NOMO-1 treated with DMSO at 0.1 percent for 48 hours (cell line): Measurements from ENCODE around the gene GALNT14.

ENCODE experiments used
- DNase-seq: peaks from one replicate; lab custom pipeline; 2025; ENCODE audit not compliant: unreplicated experiment; lab: John Stamatoyannopoulos, UW

The GALNT14 gene

DNA sequence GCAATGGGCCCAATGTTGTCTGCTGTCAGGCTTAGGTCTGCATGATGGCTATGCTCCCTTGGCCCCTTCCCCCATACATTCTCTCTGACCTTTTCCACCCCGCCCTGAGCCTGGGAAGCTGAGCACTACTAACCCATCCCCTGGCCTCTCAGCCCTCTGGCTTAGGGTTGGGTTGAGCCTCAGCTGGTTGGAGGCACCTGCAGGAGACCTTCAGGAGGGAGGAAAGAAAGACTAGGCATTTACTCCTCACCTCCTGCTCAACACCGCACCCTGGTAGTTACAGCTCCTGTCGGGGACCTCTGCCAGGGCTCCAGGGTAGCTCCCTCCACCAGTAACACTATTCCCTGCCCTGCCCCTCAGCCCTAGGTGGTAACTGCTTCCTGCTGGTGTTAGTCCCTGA is 80.5 kb downstream of the GALNT14 start:
- DNase-seq: no peak

DNA sequence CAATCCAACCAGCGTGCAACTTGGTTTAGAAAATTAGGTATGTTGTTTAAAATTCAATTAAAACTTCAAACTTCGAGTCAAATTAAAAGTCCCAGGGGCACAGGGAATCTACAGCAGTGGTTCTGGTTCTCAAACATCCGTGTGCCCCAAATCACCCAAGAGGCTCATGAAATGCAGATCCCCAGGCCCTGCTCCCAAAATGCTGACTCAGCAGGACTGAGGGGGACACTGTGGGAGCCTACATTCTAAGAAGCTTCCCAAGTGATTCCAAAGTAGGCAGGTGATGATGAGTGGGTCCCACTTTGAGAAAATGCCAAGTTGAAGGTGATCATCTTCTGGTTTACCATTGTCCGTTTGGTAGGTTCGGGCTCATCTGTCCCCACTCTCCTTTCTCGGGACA is 82.3 kb downstream of the GALNT14 start:
- DNase-seq: no peak

DNA sequence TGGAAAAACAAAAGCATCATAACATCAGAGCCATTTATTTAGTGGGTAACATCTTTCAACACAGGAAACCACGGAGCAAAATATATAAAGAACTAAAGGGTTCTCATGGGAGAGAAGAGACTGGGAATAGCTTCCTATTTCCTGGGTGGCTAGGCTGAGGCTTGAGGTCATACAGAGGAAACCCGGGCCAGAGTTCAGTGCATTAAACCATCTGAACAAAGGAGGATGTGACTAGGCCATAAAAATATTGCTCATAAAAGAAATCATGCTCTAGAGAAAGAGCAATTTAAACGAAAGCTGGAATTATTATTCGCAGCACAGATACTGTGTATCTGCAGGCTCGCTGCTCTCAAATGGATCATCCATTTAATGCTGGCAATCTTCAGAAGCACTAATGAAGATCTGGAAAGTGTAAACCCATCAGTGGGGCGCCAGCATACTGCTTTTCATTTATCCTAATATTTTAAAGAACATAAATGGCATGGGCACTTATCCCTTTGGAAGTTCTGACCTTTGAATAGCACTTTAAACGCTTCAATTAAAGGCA is 83.3 kb downstream of the GALNT14 start:
- DNase-seq: no peak

DNA sequence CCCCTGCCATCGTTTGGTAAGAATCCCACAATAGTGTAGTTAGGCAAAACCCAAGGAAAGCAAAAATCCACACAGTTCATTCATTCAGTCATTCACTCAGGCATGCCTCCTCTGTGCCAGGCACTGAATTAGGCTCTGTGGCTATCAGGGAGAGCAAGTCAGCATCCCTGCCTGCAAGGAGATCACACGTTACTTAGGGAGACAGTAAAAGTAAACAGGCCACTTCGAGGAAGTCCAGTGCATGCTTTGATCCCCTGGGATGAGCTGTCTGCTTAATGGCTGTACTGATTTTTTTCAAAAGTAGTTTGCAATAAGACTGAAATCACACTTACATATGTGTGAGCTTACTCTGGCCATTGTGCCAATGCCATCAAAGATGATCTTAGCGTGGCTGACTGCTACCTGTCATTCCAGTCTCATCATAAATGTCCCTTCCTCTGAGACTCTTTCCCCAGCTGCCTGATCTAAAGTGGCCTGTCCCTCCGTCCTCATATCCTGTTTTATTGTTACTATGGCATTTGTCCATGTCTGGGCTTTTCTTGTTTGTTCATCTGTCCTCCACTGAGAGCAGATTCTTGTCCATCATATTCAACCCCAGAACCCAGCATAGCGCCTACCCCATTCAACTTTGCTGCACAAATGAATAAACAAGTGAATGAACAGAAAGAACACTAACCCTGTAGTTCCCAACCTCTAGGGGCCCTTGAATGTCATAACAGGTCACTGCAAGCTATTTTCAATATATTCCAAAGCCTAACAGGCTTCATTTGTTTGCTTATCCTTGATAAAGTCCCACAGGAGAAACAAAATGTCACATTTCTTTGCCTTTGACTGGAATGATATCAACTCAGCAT is 84.1 kb downstream of the GALNT14 start:
- no peak for DNase-seq

DNA sequence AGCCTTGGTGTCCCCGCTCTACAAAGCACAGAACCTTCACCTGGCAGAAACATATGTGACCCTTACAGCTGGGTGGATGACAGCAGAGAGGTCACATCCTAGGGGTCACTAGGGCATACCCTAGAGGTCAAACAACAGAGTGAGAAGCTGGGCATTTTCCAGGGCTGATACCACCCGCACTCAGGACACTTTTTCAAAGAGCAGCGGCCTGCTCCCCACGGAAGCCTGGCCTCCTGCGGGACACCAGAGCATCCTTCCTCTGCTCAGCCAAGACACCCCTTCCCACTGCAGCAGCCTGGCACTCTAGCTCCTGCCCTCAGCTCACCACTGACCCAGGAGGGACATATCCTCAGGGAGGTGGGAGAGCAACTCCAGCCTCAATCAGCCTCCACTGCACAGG is 86.0 kb downstream of the GALNT14 start:
- no peak for DNase-seq

DNA sequence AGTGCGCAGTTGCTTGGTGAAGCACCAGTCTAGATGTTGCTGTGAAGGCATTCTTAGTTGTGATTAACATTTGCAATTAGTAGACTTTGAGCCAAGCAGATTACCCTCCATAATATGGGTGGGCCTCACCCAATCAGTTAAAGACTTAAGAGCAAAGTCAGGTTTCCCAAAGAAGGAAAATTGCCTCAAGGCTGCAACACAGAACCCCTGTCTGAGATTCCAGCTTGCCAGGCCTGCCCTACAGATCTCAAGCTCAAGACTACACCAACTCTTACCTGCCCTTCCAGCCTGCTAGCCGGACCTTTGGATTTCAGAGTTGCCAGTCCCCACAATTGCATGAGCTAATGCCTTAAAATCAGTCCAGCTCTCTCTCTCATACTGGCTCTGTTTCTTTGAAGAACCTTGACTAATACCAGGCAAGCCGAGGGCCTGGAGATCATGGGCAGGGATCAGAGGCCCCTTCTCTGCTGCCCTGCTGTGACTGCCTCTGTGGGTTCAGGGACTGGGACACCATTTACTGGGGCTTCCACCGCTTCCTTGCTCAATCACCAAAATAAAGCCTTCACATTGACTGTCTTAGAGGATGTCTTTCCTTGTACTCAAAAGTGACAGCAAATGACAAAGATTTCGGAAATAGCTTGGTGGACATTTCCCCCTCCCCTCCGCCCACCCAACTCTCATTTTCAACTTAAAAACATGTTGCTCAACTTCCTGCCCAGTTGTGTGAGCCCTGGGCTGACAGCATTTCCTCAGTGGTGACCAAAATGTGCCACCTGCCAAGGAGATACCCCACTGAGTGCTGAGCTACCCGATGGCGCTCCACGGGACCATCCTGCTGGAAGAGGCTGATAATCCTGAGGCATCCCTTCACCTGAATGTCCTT is 86.7 kb downstream of the GALNT14 start:
- no peak for DNase-seq

DNA sequence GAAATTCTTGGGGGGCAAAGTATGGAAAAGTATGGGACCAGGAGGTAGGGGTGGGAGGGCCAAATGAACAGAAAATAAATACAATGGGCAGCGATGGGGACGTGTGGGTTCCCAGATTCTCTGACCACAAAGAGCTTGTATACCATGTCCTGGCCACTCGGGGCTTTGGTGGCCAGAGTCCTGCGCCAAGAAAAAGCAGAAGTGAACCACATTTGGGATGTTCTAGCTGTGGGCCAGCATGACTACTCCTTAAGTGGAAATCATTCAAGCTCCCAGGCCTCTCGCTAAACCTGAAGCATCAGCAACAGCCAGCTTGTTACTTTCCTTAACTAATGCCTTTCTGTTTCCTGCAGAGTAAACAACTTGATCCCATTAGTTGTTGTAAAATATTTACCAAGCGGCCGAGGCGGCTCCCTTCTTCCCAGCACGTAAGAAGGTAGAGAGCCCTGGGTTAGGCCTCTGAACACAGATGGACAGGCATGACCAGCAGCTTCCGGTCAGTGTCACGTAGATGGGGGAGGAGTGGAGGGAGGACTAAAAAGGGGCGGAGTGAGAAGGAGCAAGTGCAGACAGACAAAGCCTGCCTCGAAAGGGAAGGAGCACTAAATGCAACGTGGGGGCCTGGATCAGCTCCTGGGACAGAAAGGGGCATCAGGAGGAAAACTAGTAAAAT is 88.2 kb downstream of the GALNT14 start:
- DNase-seq: no peak

DNA sequence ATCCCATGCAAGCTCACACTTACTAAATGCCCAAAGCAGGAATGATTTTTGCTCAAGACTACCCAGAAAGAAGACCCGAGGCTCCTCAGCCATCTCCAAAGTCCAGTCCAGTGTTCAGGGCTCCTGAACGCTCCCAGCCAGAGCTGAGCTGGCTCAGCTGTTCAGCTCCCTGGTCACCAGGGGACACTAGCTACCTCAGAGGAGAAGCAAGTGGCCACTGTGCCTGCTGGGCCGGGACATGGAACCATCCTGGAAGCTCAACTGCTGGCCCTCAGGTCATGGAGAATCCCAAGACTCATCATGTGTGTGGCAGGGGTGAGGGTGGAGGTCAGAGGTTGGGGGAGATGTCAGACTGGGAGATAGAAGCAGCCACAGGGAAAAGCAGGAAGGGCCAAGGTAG is 89.0 kb downstream of the GALNT14 start:
- no peak for DNase-seq

DNA sequence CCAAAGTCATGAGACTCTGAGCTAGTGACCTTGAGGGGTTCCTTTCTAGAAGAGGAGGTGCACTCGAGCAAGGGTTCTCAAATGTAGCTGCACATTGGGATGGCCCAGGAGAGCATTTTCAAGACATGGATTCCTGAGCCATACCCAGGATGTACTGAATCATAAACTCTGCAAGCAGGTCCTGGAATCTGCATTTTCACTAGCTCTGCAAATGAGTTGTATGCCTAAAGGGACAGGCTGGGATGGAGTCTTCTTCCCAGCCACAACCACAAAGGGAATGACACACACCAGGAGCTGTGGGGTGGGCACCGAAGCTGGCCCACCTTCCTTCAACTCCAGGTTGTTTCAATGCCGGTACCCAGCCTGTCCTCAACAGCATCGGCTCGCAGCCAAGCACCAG is 90.6 kb downstream of the GALNT14 start:
- no peak for DNase-seq

DNA sequence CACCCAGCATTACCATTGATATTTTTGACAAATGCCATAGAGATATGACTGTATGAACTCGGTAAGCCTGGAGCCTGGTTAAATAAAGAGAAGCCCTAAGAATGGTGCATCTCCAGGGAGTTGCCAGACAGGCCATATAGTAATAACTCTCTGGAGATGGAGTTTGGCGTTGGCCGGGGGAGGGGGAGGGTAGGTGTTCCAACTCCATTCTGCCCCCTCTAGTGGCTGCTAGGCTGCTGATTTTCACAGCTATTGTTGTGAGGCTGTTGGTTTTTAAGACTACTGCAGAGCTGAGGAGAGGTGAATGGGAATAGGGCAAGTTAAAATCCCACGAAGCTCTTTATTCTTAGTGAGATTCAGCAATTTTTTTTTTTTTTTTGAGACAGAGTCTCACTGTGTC is 99.9 kb downstream of the GALNT14 start:
- DNase-seq: no peak

DNA sequence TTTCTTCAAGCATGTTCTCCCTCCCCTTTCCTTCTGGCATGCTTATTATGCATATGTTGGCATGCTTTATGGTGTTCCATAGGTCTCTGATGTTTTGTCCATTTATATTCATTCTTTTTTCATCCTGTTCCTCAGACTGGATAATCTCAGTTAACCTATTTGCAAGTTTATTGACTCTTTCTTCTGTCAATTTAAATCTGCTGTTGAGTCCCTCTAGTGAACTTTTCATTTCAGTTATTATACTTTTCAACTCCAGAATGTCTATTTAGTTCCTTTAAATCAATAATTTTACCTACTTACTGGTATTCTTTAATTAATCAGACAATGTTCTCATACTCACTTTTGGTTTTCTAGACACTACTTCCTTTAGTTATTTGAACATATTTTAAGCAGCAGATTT is 101.2 kb downstream of the GALNT14 start:
- DNase-seq: no peak

DNA sequence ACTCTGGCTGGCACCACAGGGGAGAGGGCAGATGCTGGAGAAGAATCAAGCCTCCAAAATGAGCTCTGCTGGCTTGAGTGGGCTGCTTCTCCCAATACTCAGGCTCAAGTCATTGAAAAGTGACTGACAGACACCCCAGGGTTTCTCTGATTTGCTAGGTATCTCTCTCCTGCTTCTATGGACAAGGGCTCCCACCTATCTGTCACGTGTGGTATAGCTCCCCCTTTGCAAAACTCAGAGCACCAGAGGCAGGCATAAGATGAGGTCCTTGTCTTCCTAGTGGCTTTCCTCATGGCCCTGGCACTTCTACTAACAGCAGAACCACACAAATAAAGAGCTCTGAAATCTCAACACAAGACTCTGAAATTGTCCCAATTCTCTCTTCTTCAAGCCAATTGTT is 105.2 kb downstream of the GALNT14 start:
- DNase-seq: no peak

DNA sequence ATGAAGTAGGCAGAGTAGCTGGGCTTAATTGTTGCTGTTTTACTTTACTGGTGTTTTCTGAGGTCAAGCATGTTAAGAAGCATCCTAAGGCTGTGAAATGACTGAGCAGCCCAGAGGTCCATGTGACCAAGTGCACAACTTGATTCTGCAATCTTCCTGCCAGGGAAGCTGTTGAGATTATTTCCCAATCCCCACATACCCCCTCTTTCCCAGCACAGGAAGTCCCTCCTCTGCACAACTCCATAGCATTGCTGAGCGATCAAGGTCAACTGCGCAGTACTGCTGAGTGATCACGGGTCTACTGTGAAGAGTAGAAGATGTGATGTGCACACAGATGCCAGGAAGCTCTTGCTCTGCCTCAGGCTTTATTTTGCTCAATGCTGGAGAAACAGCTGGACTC is 105.8 kb downstream of the GALNT14 start:
- DNase-seq: no peak

DNA sequence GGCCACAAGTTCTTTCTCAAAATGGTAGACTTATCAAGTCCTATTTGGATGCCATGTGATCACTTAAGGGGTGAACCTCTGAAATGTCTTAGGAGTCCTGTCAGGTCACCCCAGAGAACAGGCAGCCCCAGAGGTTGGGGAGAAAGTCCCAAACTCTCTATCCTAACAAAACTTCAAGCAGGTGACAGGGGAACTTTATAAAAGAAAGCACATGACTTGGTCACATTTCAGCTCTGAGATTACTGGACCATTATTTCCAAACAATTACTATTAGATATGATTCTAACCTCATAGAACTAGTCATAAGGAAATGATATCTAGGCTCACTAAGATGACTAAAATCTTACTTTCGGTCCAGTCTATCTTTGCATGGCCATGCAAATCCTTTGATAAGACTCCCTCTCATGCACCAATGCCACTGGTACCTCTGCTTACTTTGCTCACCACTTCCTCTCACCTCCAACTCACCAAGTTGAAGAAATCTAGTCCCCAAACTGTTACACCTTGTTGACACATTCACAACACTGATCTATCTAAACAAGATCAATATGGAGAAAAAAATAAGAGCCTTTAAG is 107.0 kb downstream of the GALNT14 start:
- DNase-seq: no peak

DNA sequence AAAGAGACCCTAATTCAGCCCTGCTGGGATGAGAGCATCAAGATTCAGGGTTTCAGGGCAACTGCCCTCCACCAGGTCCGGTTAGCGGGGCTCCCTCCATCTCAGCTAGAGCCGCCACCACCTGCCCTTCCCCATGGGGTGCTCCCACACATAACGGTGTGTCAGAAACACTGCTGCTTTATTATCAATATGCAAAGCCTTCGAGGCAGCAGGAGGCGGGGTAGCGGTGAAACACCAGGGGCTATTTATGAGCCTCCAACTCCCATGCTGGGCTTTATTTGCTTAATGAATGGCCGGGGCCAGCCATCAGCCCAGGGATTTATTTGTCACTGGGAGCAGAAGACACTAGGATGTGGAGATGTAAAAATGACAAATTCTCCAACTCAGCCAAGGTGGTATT is 109.8 kb downstream of the GALNT14 start:
- no peak for DNase-seq

DNA sequence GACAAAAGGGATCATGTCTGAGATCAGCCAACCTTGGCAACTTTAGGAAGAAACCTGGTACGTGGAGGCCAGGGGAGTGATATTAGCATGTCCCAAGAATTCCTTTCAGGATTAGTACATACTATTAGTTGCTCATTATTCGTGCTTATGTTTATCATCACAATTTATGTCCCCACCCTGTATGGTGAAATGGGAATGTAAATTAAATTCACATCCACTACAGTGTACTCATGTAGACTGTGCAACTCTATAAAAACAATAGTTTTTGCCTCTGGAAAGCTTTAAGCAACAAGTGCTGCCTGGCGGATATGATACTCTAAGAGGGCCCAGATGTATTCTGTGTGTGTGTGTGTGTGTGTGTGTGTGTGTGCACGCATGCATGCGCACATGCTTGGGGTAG is 110.7 kb downstream of the GALNT14 start:
- DNase-seq: no peak

DNA sequence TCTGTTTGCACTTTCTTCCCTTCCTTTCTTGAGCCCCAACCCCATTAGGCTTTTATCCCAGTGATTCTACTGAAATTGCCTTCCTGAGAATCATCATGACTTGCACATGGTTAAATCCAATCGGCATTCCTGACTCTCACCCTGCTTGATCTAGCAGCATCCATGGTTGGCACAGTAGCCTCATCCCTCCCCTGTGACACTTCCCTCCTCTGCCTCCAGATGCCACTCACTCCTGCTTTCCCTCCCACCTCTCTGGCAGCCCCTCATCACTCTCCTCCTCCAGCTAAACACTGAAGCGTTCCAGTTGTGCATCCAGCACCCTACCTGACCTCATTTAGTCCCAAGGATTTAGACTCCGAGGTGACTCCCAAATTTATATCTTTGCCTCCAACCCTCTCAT is 114.7 kb downstream of the GALNT14 start:
- no peak for DNase-seq

DNA sequence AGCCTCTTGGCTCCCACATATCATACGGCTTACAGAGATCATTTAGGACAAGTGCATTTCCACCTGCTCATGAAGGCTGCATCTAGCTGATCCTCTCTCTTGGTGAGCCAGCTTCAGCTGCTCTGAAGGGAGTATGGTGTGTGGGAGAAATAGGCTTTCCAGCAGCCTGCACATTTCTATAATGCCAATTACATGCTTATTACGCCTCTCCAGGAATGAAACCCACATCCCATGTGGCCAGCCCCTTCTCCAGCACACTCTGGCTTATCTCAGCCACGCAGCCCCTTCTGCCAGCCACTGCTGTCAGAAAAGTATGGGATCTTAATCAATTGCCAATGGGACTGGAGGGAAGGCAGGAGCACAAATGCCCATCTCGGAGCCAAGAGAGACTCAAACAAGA is 117.5 kb downstream of the GALNT14 start:
- no peak for DNase-seq

DNA sequence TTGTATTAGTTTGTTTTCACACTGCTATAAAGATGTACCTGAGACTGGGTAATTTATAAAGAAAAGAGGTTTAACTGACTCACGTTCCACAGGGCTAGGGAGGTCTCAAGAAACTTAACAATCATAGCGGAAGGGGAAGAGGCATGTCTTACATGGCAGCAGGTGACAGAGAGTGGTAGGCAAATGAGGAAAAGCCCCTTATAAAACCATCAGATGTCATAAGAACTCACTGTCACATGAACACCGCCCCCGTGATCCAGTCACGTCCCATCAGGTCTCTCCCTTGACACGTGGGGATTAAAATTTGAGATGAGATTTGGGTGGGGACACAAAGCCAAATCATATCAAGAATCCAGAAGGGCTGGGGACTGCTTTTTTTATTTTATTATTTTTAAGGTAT is 120.0 kb downstream of the GALNT14 start:
- DNase-seq: no peak

DNA sequence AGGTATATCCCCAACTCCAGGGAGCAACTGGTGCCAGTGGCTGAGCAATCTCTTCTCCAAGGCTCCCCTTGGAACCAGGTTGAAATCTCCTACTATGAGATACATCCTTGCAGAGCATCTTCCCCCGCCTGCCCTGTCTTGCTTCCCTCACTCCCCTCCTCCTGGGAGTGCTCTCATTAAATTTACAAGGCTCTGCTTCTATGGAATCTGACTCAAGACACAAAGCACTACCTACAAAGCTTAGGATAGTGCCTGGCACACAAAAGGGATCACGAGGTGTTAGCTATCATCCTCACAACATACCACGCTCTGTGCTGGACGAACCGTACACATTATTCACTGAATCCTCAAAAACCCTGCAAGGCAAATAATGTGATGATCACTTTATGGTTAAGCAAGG is 121.6 kb downstream of the GALNT14 start:
- DNase-seq: no peak

DNA sequence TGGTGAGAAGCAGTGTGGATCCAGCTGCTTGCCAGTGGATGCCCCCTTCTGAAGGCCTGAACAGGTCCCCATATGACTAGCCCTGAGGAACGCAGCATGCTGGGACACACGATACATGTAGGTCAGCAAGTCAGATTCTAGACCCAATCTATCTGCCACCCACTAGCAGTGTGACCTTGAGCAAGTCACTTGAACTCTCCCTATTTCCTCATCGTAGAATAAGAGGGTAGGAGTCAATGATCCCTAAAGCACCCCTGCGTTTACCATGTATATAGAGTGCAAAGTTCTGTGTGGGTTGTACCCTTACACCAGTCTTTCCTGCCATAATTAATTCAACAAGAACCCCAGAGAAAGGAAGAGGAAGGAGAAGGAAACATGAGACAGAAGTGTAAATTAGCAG is 123.7 kb downstream of the GALNT14 start:
- DNase-seq: no peak
